GM19351 (cell line): ENCODE measurements around the gene TFB1M.

Source experiments
- ATAC-seq: cut with Tn5 transposase; IDR thresholded peaks from one replicate; pipeline ENCODE4 v1.9.1; 2021; ENCODE audit warnings: mild to moderate bottlenecking, moderate library complexity; ENCODE audit not compliant: unreplicated experiment

Gene TFB1M

GRCh38 chr6:155265843-155266535, 48.3 kb downstream of the TFB1M start:
- ATAC-seq, result no peak

- no peak for ATAC-seq
These were observed 49.5 kb downstream of the TFB1M start for GRCh38 chr6:155264693-155265320.

GRCh38 chr6:155263373-155264063, 50.8 kb downstream of the TFB1M start, which contains the start of gene CLDN20:
CLDN20 (plus strand) TSS chr6:155264013; CDS start chr6:155275720, 11,707 bp downstream.
- no peak for ATAC-seq

- ATAC-seq, result no peak
These were observed 51.6 kb downstream of the TFB1M start for GRCh38 chr6:155262655-155263054.

GRCh38 chr6:155261111-155261900, 53.0 kb downstream of the TFB1M start:
- no peak for ATAC-seq

- peak; percentile 54 for ATAC-seq
These were observed 53.6 kb downstream of the TFB1M start for GRCh38 chr6:155260686-155261085.

- no peak for ATAC-seq
These were observed 54.4 kb downstream of the TFB1M start for GRCh38 chr6:155259897-155260296.

- ATAC-seq, result no peak
These were observed 55.1 kb downstream of the TFB1M start for GRCh38 chr6:155259204-155259603.

GRCh38 chr6:155257796-155258195, 56.5 kb downstream of the TFB1M start:
- no peak for ATAC-seq

GRCh38 chr6:155256122-155256795, 58.0 kb downstream of the TFB1M start:
- ATAC-seq, result no peak

- ATAC-seq, result no peak
These were observed 60.1 kb downstream of the TFB1M start for GRCh38 chr6:155254139-155254538.

- ATAC-seq, result no peak
These were observed 60.9 kb downstream of the TFB1M start for GRCh38 chr6:155253337-155253736.

- no peak for ATAC-seq
These were observed 61.7 kb downstream of the TFB1M start for GRCh38 chr6:155252581-155252980.

GRCh38 chr6:155250701-155251381, 63.4 kb downstream of the TFB1M start:
- no peak for ATAC-seq

GRCh38 chr6:155248008-155249001, 66.0 kb downstream of the TFB1M start:
- peak; percentile 84 for ATAC-seq

GRCh38 chr6:155247618-155248007, 66.7 kb downstream of the TFB1M start:
- ATAC-seq, result no peak

GRCh38 chr6:155246825-155247224, 67.5 kb downstream of the TFB1M start:
- ATAC-seq, result no peak

GRCh38 chr6:155245831-155246230, 68.5 kb downstream of the TFB1M start:
- ATAC-seq, result no peak

- ATAC-seq, result no peak
These were observed 69.1 kb downstream of the TFB1M start for GRCh38 chr6:155245193-155245592.
